Muscle layer of duodenum (tissue), 2 donors: Measurements from ENCODE around the gene TMEM176B.

Source experiments
- H3K27ac ChIP-seq: one replicate; pipeline ENCODE4 v1.7.0; 2013; ENCODE audit warnings: mild to moderate bottlenecking, low read length
- H3K27me3 ChIP-seq: one replicate; pipeline ENCODE4 v1.7.0; 2013; ENCODE audit warnings: low read depth, mild to moderate bottlenecking, control low read depth, low read length
- H3K36me3 ChIP-seq, 2 donors: one replicate each; pipeline ENCODE4 v1.7.0; 2013; ENCODE audit warnings: low read length in 2 of 2, control low read depth in 1 of 2, mild to moderate bottlenecking in 1 of 2; ENCODE audit not compliant: insufficient read depth in 2 of 2, control insufficient read depth in 1 of 2
- H3K4me1 ChIP-seq, 2 donors: one replicate each; pipeline ENCODE4 v1.7.0; 2013; ENCODE audit warnings: low read length in 2 of 2, mild to moderate bottlenecking in 2 of 2, control low read depth in 1 of 2, moderate library complexity in 1 of 2; ENCODE audit not compliant: insufficient read depth in 2 of 2, control insufficient read depth in 1 of 2
- H3K4me3 ChIP-seq, 2 donors: one replicate each; pipeline ENCODE4 v1.7.0; 2013; ENCODE audit warnings: low read length in 2 of 2, low read depth in 1 of 2, mild to moderate bottlenecking in 1 of 2
- H3K9me3 ChIP-seq, 2 donors: one replicate each; pipeline ENCODE4 v1.7.0; 2013; ENCODE audit warnings: low read length in 2 of 2, control low read depth in 1 of 2, mild to moderate bottlenecking in 1 of 2; ENCODE audit not compliant: control insufficient read depth in 1 of 2
- donor health status: healthy.

Gene TMEM176B

GRCh38 chr7:150799741-150800580, at the start of gene TMEM176B:
TSS of gene TMEM176B (minus strand) at chr7:150800364. CDS start at chr7:150796569, 3,795 bp downstream.
- Histone ChIP-seq H3K4me1 (peaks cover 9 to 11% of the 10 kb centered on the region in 2 donors), H3K27me3 (peaks cover 4% of the 10 kb centered on the region), H3K36me3 (peaks cover 10 to 21% of the 10 kb centered on the region in 2 donors), H3K9me3 (peaks cover 0 to 4% of the 10 kb centered on the region in 2 donors), H3K4me3 (peak within 1 kb of the TSS; percentile 73 to 75), H3K27ac (peak within 1 kb of the TSS; percentile 53)

- Histone ChIP-seq H3K27ac (no peak overlapping the region), H3K27me3 (no peaks in the 10 kb centered on the region), H3K4me1 (peaks cover 0 to 8% of the 10 kb centered on the region in 2 donors), H3K4me3 (no peak overlapping the region), H3K9me3 (no peaks in the 10 kb centered on the region), H3K36me3 (no peaks in the 10 kb centered on the region)
These were observed 49.1 kb upstream of the TMEM176B start for GRCh38 chr7:150849204-150849775.

GRCh38 chr7:150848561-150849115, 48.5 kb upstream of the TMEM176B start:
- H3K27ac ChIP-seq, result no peak overlapping the region
- H3K9me3 ChIP-seq, result no peaks in the 10 kb centered on the region
- peaks cover 0 to 8% of the 10 kb centered on the region in 2 donors for H3K4me1 ChIP-seq
- H3K36me3 ChIP-seq, result no peaks in the 10 kb centered on the region
- H3K4me3 ChIP-seq, result no peak overlapping the region
- H3K27me3 ChIP-seq, result no peaks in the 10 kb centered on the region

- Histone ChIP-seq H3K9me3 (no peaks in the 10 kb centered on the region), H3K36me3 (no peaks in the 10 kb centered on the region), H3K27ac (no peak overlapping the region), H3K4me3 (no peak overlapping the region), H3K27me3 (no peaks in the 10 kb centered on the region), H3K4me1 (peaks cover 0 to 8% of the 10 kb centered on the region in 2 donors)
These were observed 47.9 kb upstream of the TMEM176B start for GRCh38 chr7:150848111-150848510.

- Histone ChIP-seq H3K27me3 (no peaks in the 10 kb centered on the region), H3K36me3 (no peaks in the 10 kb centered on the region), H3K27ac (no peak overlapping the region), H3K9me3 (no peaks in the 10 kb centered on the region), H3K4me3 (no peak overlapping the region), H3K4me1 (peaks cover 0 to 8% of the 10 kb centered on the region in 2 donors)
These were observed 47.4 kb upstream of the TMEM176B start for GRCh38 chr7:150847536-150847935.

- no peaks in the 10 kb centered on the region for H3K27me3 ChIP-seq
- no peak overlapping the region for H3K27ac ChIP-seq
- H3K9me3 ChIP-seq, result no peaks in the 10 kb centered on the region
- peaks cover 0 to 8% of the 10 kb centered on the region in 2 donors for H3K4me1 ChIP-seq
- H3K36me3 ChIP-seq, result no peaks in the 10 kb centered on the region
- H3K4me3 ChIP-seq, result no peak overlapping the region
These were observed 46.3 kb upstream of the TMEM176B start for GRCh38 chr7:150846291-150847115.

- no peaks in the 10 kb centered on the region for H3K9me3 ChIP-seq
- H3K27me3 ChIP-seq, result no peaks in the 10 kb centered on the region
- H3K36me3 ChIP-seq, result no peaks in the 10 kb centered on the region
- H3K27ac ChIP-seq, result no peak overlapping the region
- no peak overlapping the region for H3K4me3 ChIP-seq
- H3K4me1 ChIP-seq, result peaks cover 0 to 8% of the 10 kb centered on the region in 2 donors
These were observed 45.3 kb upstream of the TMEM176B start for GRCh38 chr7:150845421-150845861.

- no peaks in the 10 kb centered on the region for H3K9me3 ChIP-seq
- H3K4me3 ChIP-seq, result no peak overlapping the region
- no peaks in the 10 kb centered on the region for H3K27me3 ChIP-seq
- H3K4me1 ChIP-seq, result peaks cover 0 to 8% of the 10 kb centered on the region in 2 donors
- H3K27ac ChIP-seq, result no peak overlapping the region
- no peaks in the 10 kb centered on the region for H3K36me3 ChIP-seq
These were observed 42.6 kb upstream of the TMEM176B start for GRCh38 chr7:150842716-150843115.

- Histone ChIP-seq H3K36me3 (no peaks in the 10 kb centered on the region), H3K9me3 (no peaks in the 10 kb centered on the region), H3K4me1 (peaks cover 0 to 8% of the 10 kb centered on the region in 2 donors), H3K27me3 (no peaks in the 10 kb centered on the region), H3K27ac (no peak overlapping the region), H3K4me3 (no peak overlapping the region)
These were observed 41.9 kb upstream of the TMEM176B start for GRCh38 chr7:150842018-150842417.

GRCh38 chr7:150838965-150839650, 38.9 kb upstream of the TMEM176B start:
- Histone ChIP-seq H3K4me3 (no peak overlapping the region), H3K9me3 (no peaks in the 10 kb centered on the region), H3K4me1 (no peaks in the 10 kb centered on the region), H3K36me3 (no peaks in the 10 kb centered on the region), H3K27ac (no peak overlapping the region), H3K27me3 (no peaks in the 10 kb centered on the region)
